BJ (cell line): ENCODE measurements around the gene SMIM14. TPM values are rescaled to one million over a fixed set of nuclear protein-coding genes. Genes with fewer than 3 reads are reported as not detected.

Experiments
- CTCF ChIA-PET: fragments of 350-600 bp; formaldehyde crosslinking; extraction: SDS; loops from one replicate; lab custom pipeline; 2021; ENCODE audit warnings: antibody characterized with exemption, inconsistent platforms; lab: Yijun Ruan, JAX
- POLR2A ChIA-PET: fragments of 300-600 bp; sonication (Branson Sonifier 250); formaldehyde crosslinking; extraction: SDS; loops from one replicate; lab custom pipeline; 2021; ENCODE audit warnings: antibody characterized with exemption; lab: Charles Lee
- DNase-seq: peaks from one replicate; pipeline ENCODE4 v3.0.0-alpha.2; 2011; ENCODE audit warnings: low read depth
- H3K27me3 ChIP-seq: 2 replicates; pipeline ENCODE4 v1.6.0; 2011; ENCODE audit warnings: low read length; ENCODE audit not compliant: control insufficient read depth, insufficient read depth
- H3K36me3 ChIP-seq: 2 replicates; pipeline ENCODE4 v1.5.1; 2011; ENCODE audit warnings: low read length; ENCODE audit not compliant: control insufficient read depth, insufficient read depth
- H3K4me3 ChIP-seq: 2 replicates; pipeline ENCODE4 v1.5.1; 2011; ENCODE audit warnings: low read depth, mild to moderate bottlenecking, control low read depth, low read length
- polyA plus RNA-seq: library from polyadenylated mRNA; depleted of rRNA; stranded (reverse); fragments of >200 nt; gene quantifications from 2 replicates; pipeline ENCODE4 v1.2.3, GENCODE V29; 2011; rRNA removed
- small RNA-seq: library from RNA; depleted of rRNA; stranded (forward); fragments of <200 nt; gene quantifications from one replicate; pipeline ENCODE3, GENCODE V24; 2012; ENCODE audit warnings: low replicate concordance, low read depth; ENCODE audit not compliant: insufficient read length
- TF ChIP-seq, protein P1 (sequence below): IDR thresholded peaks from 2 replicates; pipeline ENCODE4 v1.5.1; 2011; ENCODE audit warnings: low read depth, mild to moderate bottlenecking, control low read depth, inconsistent platforms, low read length, moderate library complexity; ENCODE audit not compliant: insufficient read depth

The SMIM14 gene
- polyA plus RNA-seq, 1 experiment, result 25.4 TPM

- Histone ChIP-seq H3K36me3 (peaks cover 2% of the 10 kb centered on the region), H3K27me3 (no peaks in the 10 kb centered on the region), H3K4me3 (no peak overlapping the region)
- TF ChIP-seq, protein P1, sequence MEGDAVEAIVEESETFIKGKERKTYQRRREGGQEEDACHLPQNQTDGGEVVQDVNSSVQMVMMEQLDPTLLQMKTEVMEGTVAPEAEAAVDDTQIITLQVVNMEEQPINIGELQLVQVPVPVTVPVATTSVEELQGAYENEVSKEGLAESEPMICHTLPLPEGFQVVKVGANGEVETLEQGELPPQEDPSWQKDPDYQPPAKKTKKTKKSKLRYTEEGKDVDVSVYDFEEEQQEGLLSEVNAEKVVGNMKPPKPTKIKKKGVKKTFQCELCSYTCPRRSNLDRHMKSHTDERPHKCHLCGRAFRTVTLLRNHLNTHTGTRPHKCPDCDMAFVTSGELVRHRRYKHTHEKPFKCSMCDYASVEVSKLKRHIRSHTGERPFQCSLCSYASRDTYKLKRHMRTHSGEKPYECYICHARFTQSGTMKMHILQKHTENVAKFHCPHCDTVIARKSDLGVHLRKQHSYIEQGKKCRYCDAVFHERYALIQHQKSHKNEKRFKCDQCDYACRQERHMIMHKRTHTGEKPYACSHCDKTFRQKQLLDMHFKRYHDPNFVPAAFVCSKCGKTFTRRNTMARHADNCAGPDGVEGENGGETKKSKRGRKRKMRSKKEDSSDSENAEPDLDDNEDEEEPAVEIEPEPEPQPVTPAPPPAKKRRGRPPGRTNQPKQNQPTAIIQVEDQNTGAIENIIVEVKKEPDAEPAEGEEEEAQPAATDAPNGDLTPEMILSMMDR, result no peak
- ChIA-PET CTCF (no interaction called here), POLR2A (no interaction called here)
- no peak for DNase-seq
Observed at GRCh38 chr4:39497909-39498726, 140.5 kb downstream of the SMIM14 start.

Small RNA genes within 50 kb of the gene (small RNA-seq; reads per million reads assigned to genes)
- gene RNU7-11P, result not detected

Other genes starting within 250 kb of the SMIM14 start
- gene KLB, start 231.9 kb downstream of the SMIM14 start, polyA plus RNA-seq, result not detected in 2 replicates
- 458 and 1,469 TPM in 2 replicates for gene RPL9, start 179.9 kb downstream of the SMIM14 start, polyA plus RNA-seq
- gene LIAS, start 179.8 kb downstream of the SMIM14 start, polyA plus RNA-seq, result 5.1 and 8.0 TPM in 2 replicates
- gene UGDH, start 111.4 kb downstream of the SMIM14 start, polyA plus RNA-seq, result 27.9 and 55.4 TPM in 2 replicates
- 44.1 and 67.8 TPM in 2 replicates for gene UBE2K, start 59.3 kb upstream of the SMIM14 start, polyA plus RNA-seq